Stimulated activated CD8-positive, alpha-beta memory T cell treated with anti-CD3 and anti-CD28 coated beads, Interleukin-12 subunit alpha, Interleukin-12 subunit beta, amount 100 ng/mL, for 1 hour (primary cell): Measurements from ENCODE around the gene IL23A.

Source experiments
- DNase-seq: peaks from one replicate; pipeline ENCODE4 v3.0.0-alpha.2; 2020; ENCODE audit warnings: low read depth

The IL23A gene

DNA sequence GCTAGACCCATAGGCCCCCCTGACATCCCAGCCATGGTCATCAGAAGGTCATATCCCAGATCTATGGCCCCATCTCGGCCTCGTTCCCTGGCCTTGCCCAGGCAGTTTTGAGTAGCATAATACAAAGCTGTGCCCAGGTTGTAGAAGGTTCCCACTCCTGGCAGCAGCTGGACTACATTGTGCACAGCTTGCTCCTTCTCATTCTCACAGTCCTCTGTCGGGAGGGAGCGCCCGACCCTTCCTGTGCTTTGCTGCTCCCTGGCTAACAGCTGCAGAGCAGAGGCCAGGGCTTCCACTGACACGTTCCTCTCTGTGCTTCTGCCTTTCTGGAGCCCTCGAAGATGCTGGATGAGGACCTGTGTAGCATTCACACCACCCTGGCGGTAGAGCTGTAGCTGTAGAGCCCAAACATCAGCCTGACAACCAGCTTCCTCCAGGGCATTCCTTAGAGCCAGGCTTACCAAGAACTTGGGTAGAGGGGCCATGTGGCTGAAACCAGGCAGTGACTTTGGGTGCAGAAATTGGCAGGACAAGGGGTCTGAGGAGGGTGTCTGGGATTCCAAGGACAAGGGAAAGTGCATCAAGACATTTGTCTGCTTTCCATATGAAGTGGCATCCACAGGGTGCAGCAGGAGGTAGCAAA lies 22.9 kb downstream of the IL23A start:
- DNase-seq: no peak

DNA sequence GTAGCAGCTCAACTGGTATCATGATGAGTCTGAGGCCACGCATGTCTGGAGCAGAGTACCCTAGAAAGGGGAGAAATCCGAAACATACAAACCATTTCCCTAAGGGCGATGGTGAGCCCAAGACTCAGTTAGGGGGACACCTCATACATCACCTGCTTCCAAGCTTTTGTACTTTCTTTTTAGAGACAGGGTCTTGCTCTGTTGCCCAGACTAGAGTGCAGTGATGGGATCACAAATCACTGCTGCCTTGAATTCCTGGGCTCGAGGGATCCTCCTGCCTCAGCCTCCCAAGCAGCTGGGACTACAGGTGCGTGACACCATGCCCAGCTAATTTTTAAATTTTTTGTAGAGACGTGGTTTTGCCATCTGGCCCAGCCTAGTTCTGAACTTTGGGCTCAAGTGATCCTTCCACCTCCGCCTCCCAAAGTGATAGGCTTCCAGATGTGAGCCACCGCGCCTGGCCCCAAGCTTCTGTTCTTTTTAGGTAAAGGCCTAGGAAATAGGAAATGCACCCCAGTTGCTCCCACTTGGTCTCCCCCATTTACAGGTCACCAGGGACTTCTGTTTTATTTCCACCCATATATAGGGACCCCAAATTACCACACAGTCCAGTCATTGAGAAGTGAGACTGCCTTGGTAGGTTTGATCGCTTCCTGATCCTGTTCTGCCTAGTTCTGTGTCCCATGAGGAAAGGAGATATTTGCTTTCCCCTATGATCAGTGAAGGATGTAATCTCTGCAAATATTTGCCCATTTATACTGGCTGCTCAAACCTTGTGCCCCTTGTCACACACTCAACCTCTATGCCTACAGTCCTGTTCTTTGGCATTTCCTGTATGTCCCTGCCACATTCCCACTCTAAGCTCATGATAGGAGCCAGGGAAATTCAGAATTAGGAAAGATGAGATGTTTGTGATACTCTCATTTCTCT lies 23.7 kb downstream of the IL23A start, which contains the start of gene APOF:
Gene APOF (minus strand): TSS at position 728 of the 930 bp plus-strand sequence. CDS start 112 bp downstream, at position 616.
- DNase-seq: no peak

DNA sequence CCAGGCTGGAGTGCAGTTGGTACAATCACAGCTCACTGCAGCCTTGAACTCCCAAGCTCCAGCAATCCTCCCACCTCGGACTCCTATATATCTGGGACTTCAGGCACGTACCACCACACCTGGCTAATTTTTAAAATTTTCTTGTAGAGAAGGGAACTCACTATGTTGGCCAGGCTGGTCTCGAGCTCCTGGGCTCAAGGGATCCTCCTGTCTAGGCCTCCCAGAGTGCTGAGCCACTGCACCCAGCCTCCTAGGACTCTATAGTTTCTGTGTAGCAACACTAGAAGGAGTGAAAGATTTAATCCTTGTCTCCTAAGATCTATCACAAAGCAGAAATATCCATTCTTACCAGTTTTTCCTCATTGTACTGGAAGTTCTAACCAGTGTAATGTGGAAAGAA lies 28.3 kb downstream of the IL23A start:
- DNase-seq: no peak

DNA sequence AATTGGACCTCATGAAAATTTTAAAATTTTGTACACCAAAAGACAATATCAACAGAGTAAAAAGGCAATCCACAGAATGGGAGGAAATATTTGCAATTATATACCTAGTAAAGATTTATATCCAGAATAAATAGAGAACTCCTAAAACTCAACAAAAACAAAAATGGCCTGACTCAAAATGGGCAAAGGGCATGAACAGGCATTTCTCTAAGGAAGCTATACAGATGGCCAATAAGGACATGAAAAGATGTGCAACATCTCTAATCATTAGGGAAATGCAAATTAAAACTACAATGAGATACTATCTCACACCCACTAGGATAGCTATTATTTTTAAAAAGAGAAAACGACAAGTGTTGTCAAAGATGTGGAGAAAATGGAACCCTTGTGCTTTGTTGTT lies 34.8 kb downstream of the IL23A start:
- DNase-seq: no peak

DNA sequence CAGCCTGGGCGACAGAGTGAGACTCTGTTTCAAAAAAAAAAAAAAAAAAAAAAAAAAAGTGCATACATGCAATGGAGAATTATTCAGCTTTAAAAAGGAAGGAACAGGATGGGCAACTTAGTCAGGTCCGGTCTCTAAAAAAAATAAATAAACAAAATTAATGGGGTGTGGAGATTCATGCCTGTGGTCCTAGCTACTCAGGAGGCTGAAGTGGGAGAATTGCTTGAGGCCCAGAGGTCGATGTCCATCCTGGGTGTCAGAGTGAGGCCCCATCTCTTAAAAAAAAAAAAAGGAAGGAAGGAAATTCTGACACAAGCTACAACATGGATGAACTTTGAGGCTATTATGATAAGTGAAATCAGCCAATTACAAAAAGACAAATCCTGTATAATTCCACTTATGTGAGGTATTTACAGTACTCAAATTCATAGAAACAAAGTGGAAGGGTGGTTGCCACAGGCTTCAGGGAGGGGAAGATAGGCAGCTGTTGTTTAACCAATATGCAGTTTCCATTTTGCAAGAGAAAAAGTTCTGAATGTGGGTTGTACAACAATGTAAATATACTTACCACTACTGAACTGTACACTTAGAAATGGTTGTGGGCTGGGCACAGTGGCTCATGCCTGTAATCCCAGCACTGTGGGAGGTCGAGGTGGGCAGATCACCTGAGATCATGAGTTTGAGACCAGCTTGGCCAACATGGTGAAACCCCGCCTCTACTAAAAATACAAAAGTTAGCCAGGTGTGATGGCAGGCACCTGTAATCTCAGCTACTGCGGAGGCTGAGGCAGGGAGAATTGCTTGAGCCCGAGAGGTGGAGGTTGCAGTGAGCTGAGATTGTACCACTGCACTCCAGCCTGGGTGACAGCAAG lies 36.3 kb downstream of the IL23A start:
- DNase-seq: no peak

DNA sequence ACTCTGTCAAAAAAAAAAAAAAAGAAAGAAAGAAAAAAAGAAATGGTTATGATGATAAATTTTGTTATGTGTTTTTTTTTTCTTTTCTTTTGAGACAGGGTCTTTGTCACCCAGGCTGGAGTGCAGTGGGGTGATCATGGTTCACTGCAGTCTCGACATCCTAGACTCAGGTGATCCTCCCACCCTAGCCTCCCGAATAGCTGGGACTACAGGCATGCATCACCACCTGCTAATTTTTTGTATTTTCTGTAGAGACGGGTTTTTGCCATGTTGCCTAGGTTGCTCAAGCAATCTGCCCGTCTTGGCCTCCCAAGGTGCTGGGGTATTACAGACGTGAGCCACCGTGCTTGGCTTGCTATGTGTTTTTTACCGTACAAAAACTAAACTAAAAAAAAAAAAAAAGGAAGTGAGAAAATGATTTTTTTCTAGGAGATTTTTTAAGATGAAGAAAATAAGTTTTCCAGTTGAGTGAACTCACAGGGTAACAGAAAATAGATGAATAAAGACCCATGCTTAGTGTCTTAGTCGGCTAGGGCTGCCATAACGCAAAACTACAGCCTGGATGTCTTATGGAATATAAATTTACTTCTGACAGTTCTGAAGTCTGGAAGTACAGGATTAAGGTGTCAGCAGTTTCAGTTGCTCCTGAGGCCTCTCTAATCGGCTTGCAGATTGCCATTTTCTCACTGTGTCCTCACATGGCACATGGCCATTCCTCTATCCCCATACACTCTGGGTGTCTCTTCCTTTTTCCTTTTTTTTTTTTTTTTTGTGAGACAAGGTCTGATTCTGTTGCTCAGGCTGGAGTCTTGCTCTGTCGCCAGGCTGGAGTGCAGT lies 37.1 kb downstream of the IL23A start:
- no peak for DNase-seq

DNA sequence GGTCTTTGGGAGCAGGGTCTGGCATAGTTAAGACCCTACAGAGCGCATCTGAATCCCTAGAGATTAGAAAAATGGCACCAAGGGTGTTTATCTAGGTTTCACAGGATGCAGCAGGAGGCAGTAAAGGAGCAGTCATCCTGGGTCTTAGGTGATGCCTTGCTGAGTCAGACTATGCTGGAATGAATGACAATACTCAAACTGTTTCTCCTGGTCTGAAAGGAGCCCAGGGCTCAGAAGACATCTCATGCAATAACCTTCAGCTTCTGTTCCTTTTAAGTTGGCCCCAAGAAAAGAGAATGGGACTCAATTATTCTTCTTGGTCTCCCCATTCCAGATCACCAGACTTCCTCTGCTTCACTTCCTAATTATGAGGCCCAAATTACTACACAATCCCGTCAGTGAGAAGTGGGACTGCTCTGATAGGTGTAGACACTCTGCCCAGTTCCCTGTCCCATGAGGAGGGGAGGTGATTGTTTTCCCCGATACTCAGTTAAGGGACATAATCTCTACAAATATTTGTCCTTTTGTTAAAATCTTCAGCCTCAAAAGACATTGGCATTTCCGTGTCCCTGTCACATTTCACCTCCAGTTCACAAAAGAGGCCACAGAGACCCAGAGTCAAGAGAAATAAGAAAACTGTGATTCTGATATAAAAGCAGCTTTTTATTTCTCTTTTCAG lies 38.8 kb downstream of the IL23A start:
- DNase-seq: no peak

DNA sequence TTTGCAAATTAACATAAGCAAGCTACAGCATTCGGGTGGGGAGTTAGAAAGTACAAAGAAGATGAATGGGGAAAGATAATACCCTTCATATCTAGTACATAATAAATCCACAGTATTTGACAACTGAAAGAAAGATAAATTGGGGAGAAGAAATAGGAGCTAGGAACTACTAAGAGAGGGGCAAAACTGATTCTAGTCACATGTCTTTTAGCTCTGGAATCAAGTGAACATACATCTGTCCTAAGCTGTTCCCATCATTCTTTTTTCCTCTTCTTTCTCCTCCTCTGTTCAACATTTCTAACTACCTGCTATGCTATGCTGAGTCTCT lies 39.3 kb downstream of the IL23A start:
- no peak for DNase-seq

DNA sequence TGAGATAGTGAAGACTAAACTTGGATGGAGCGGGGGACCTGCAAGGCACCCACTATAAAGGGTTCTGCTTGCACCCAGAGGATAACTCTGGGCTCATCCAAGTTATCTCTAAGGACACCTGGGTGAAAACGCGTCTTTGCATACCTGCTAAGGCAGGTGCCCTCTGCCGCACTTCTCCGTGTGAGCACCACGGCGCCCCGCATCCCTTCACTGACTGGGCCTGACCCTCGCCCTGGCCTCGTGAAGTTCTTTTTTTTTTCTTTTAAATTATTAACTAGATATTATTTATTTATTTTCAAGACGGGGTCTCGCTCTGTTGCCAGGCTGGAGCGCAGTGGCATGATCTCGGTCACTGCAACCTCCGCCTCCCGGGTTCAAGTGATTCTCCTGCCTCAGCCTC lies 43.9 kb downstream of the IL23A start:
- DNase-seq: no peak

DNA sequence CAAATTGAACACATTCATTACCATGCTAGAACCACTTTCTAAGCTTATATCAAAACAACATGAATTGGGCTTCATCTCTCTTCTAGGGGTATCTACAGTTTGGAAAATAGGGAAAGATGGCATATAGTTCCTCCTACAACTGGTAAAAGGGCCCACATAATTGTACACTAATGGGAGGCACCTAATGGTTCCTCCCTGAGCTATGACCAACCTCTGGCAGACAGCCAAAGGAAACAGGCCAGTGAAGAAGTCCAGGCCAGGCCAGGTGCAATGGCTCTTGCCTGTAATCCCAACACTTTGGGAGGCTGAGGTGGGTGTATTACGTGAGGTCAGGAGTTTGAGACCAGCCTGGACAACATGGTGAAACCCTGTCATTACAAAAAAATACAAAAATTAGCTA lies 47.2 kb downstream of the IL23A start:
- DNase-seq: no peak

DNA sequence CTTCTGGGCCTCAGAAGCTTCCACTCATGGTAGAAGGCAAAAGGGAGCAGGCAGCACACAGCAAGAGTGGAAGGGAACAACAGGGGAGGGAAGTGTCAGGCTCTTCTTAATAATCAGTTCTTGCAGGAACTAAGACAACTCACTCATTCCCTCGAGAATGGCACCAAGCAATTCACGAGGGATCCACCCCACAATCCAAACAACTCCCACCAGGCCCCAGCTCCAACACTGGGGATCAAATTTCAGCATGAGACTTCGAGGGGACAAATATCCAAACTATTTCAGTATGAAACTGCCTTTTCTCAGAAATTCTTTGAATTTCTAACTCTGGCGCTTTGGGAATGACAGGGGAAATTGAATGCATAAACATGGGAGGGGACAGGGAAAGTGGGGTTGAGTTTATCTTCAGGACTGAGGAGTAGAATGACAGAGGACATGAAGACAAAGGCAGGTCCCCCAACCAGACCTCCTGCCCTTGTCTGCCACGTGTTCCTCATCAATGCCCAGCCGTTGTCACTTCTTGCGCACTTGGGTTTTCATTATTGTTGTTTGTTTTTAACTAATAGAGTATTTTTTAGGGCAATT lies 48.6 kb downstream of the IL23A start:
- DNase-seq: no peak

DNA sequence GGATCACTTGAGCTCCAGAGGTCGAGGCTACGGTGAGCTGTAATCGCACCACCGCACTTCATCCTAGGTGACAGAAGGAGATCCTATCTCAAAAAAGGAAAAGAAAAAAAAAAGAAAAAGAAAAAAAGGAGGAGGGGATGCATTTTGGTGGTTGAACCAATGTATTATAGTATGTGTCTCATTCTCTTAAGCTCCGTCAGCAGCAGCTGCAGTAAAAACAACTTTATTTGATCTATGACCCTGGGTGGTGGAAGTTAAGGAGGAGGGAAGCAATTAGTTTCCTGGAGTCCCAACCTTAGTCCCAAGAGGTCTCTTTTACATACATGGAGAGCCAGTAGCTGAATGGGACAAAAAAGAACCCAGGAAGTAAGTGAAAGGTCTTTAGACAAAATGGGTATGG lies 50.7 kb downstream of the IL23A start:
- DNase-seq: no peak
